GM12878 (cell line): ENCODE measurements around the gene PTPMT1. TPM values are rescaled to one million over a fixed set of nuclear protein-coding genes. Genes with fewer than 3 reads are reported as not detected.

Source experiments
- ATAC-seq: fragments of 200-7000 bp; cut with Tn5 transposase; 3 replicates; pipeline ENCODE4 v1.9.1; 2020; ENCODE audit warnings: mild to moderate bottlenecking, moderate library complexity
- BruUV-seq: library from RNA; stranded (reverse); fragments of 400-500 nt; replicated peaks from 2 replicates; lab custom pipeline; 2021; lab: Mats Ljungman, UMichigan
- CTCF ChIA-PET: fragments of 300-600 bp; sonication (Branson Sonifier 250); formaldehyde crosslinking; extraction: SDS; loops from one replicate; lab custom pipeline; 2021; ENCODE audit warnings: inconsistent platforms; lab: Yijun Ruan, JAX
- POLR2A ChIA-PET: fragments of 350-600 bp; formaldehyde crosslinking; extraction: SDS; loops from one replicate; lab custom pipeline; 2021; ENCODE audit warnings: inconsistent platforms; lab: Charles Lee
- RAD21 ChIA-PET: fragments of 300-600 bp; sonication (Branson Sonifier 250); formaldehyde crosslinking; loops from one replicate; lab custom pipeline; 2023; ENCODE audit warnings: antibody characterized with exemption; ENCODE audit not compliant: unreplicated experiment; lab: Charles Lee
- SMC1A ChIA-PET: fragments of 300-600 bp; sonication (Branson Sonifier 250); formaldehyde crosslinking; loops from one replicate; lab custom pipeline; 2023; ENCODE audit not compliant: unreplicated experiment, uncharacterized antibody; lab: Charles Lee
- DNase-seq: peaks from one replicate; pipeline ENCODE4 v3.0.0-alpha.2; 2011; ENCODE audit warnings: low read depth, low spot score
- FAIRE-seq: peaks from 3 replicates; lab custom pipeline; 2011; peaks lifted over from hg19 to GRCh38; lab: Jason Lieb, UNC
- H2AFZ ChIP-seq: 2 replicates; pipeline ENCODE4 v1.6.0; 2011; ENCODE audit warnings: low read depth, low read length, control low read depth; ENCODE audit not compliant: control insufficient read depth
- H3K27ac ChIP-seq: 2 replicates; pipeline ENCODE4 v1.5.1; 2011; ENCODE audit warnings: control low read depth; ENCODE audit not compliant: control insufficient read depth, insufficient read depth
- H3K27me3 ChIP-seq, 2 experiments: replicated peaks in 1 of 2; 2 replicates each; pipeline versions ENCODE4 v1.6.0 to v1.6.1; 2011; ENCODE audit warnings: low read length in 1 of 2; ENCODE audit not compliant: control insufficient read depth in 2 of 2, insufficient read depth in 2 of 2
- H3K36me3 ChIP-seq, 2 experiments: 2 replicates each; pipeline ENCODE4 v1.5.1; 2011; ENCODE audit warnings: low read length in 1 of 2; ENCODE audit not compliant: control insufficient read depth in 2 of 2, insufficient read depth in 2 of 2
- H3K4me1 ChIP-seq: 2 replicates; pipeline ENCODE4 v1.6.1; 2011; ENCODE audit warnings: mild to moderate bottlenecking, low read length, moderate library complexity, mixed read lengths; ENCODE audit not compliant: control insufficient read depth, insufficient read depth
- H3K4me2 ChIP-seq: 2 replicates; pipeline ENCODE4 v1.6.0; 2011; ENCODE audit warnings: control low read depth; ENCODE audit not compliant: control insufficient read depth, insufficient read depth
- H3K4me3 ChIP-seq: fragments of 200-600 bp; sonication (generic); 2 replicates; pipeline ENCODE4 v1.5.1; 2016
- H3K79me2 ChIP-seq: 2 replicates; pipeline ENCODE4 v1.6.0; 2011; ENCODE audit warnings: low read length; ENCODE audit not compliant: control insufficient read depth, insufficient read depth
- H3K9ac ChIP-seq: 2 replicates; pipeline ENCODE4 v1.8.0; 2011; ENCODE audit warnings: low read length, control low read depth, mixed read lengths; ENCODE audit not compliant: control insufficient read depth, insufficient read depth
- H3K9me3 ChIP-seq: replicated peaks from 3 replicates; pipeline ENCODE4 v1.5.1; 2011; ENCODE audit warnings: mild to moderate bottlenecking, low read length; ENCODE audit not compliant: control insufficient read depth, insufficient read depth
- H4K20me1 ChIP-seq: 2 replicates; pipeline ENCODE4 v1.6.0; 2011; ENCODE audit not compliant: control insufficient read depth, insufficient read depth
- CTCF ChIP-seq, 3 experiments: IDR thresholded peaks in 2 of 3; conservative IDR thresholded peaks in 1 of 3; 2 replicates each; pipeline ENCODE4 v1.5.1; 2011; ENCODE audit warnings: low read depth in 3 of 3, low read length in 3 of 3, mild to moderate bottlenecking in 3 of 3, control low read depth in 2 of 3, moderate library complexity in 2 of 3, inconsistent platforms in 1 of 3, mixed read lengths in 1 of 3; ENCODE audit not compliant: control insufficient read depth in 2 of 3, insufficient read depth in 1 of 3; ENCODE audit errors: extremely low read depth in 1 of 3
- ELK1 ChIP-seq: IDR thresholded peaks from 2 replicates; pipeline ENCODE4 v1.6.1; 2012; ENCODE audit warnings: low read depth, low read length, improper control_type of control experiment
- HSF1 ChIP-seq: fragments of 150-350 bp; IDR thresholded peaks from 2 replicates; pipeline ENCODE4 v1.6.1; 2014; ENCODE audit warnings: mild to moderate bottlenecking, low read depth, low read length
- PKNOX1 ChIP-seq: fragments of 450-650 bp; IDR thresholded peaks from 2 replicates; pipeline ENCODE4 v1.6.1; 2016; ENCODE audit warnings: mild to moderate bottlenecking
- ZNF384 ChIP-seq: IDR thresholded peaks from 2 replicates; pipeline ENCODE4 v1.6.1; 2012; ENCODE audit warnings: low read depth, mild to moderate bottlenecking, low read length, improper control_type of control experiment, borderline replicate concordance
- ZSCAN29 ChIP-seq: fragments of 450-650 bp; IDR thresholded peaks from 2 replicates; pipeline ENCODE4 v1.6.1; 2017; ENCODE audit warnings: mild to moderate bottlenecking, moderate library complexity
- WGBS: methylation state at CpG from one replicate; pipeline ENCODE4 v1.1.6; 2016; ENCODE audit warnings: low lambda C conversion rate; ENCODE audit not compliant: insufficient replicate concordance, insufficient coverage; ENCODE audit errors: missing lambda C conversion rate; 5-methylcytosine and 5-hydroxymethylcytosine counted together
- in situ Hi-C: fragments of 300-500 bp; cut with MboI; formaldehyde crosslinking; loops from 9 replicates; pipeline ENCODE4 v1.14.3; 2018; ENCODE audit warnings: mixed read lengths
- intact Hi-C: fragments of 100-400 bp; cut with micrococcal nuclease; formaldehyde crosslinking; loops from one replicate; pipeline ENCODE4 v1.14.2; 2022; ENCODE audit not compliant: unreplicated experiment
- polyA plus RNA-seq, 11 experiments: library from polyadenylated mRNA; depleted of rRNA in 4 of 11; unstranded in 6 of 11; stranded (reverse) in 5 of 11; fragments of >200 nt; fragmentation: Nextera tagmentation in 4 of 11; fragmentation: Illumina TruSeq in 1 of 11; extraction: Ambion mirVana in 4 of 11; extraction: Trizol in 1 of 11; gene quantifications; 1 replicate in 1 of 11; 2 replicates in 10 of 11; pipeline versions ENCODE4 v1.2.1 to v1.2.3, GENCODE V29; 2011 to 2016; ENCODE audit warnings: inconsistent platforms in 2 of 11, missing spikeins in 2 of 11, low read depth in 1 of 11
- total RNA-seq, 4 experiments: library from RNA; depleted of rRNA in 3 of 4; stranded (reverse); fragments of >200 nt in 3 of 4; fragmentation: Illumina TruSeq in 1 of 4; extraction: Trizol in 1 of 4; gene quantifications; 2 replicates each; pipeline versions ENCODE4 v1.2.1 to v1.2.3, GENCODE V29; 2013 to 2021

Gene PTPMT1
- total and polyA plus RNA-seq, 10 of the 15 experiments (the other 5 are each of a cell fraction or from before 2014, with no cell fraction given) = 12.0 to 116 (median 58.2) TPM

GRCh38 chr11:47577460-47578041 is 12.2 kb downstream of the PTPMT1 start:
- intact Hi-C loops (no loop called here), in situ Hi-C loops (no loop called here)
- Histone ChIP-seq H3K4me2 (peak overlapping the region; percentile 88), H3K4me3 (peak overlapping the region; percentile 90), H3K9ac (peak overlapping the region; percentile 82), H3K27ac (no peak overlapping the region), H2AFZ (no peak overlapping the region), H3K36me3 (peaks cover 10 to 31% of the 10 kb centered on the region in 2 experiments)
- no peak for FAIRE-seq
- 77% methylated on average over 13 of the region's 13 CpGs for WGBS
- BruUV-seq = no TSS peak
- RAD21 ChIA-PET = interaction anchor here (0.9 to 2.6 kb wide), 4 partner anchors 11 to 270 kb away, joined by 3 to 5 read pairs (median 4); partner anchors contain the start of gene NUP160
- TF ChIP-seq ZSCAN29 (no peak), ELK1 (no peak), CTCF (IDR thresholded peaks at IDR 0.05 in 2 of 3, conservative IDR thresholded peaks at IDR 0.05 in 1 of 3; ENCODE audit: control insufficient read depth in 2 of 3, extremely low read depth in 1 of 3, insufficient read depth in 1 of 3, low read depth in 3 of 3, low read length in 3 of 3) (no peak), ZNF384 (no peak), HSF1 (no peak), PKNOX1 (no peak)
- TF ChIP-seq, all 136 proteins: peak for 0
- Histone ChIP-seq H3K27me3 (no peaks in the 10 kb centered on the region), H3K9me3 (no peaks in the 10 kb centered on the region), H4K20me1 (0 out of 2 replicates have a peak, but pooled peaks cover under 1% of the 10 kb centered on the region), H3K79me2 (peaks cover 36% of the 10 kb centered on the region), H3K4me1 (peaks cover 12% of the 10 kb centered on the region)
- POLR2A ChIA-PET = interaction anchor here (1.0 to 2.0 kb wide), 2 partner anchors 12 to 29 kb away, joined by 3 to 16 read pairs; partner anchors contain the start of gene PTPMT1
- no peak for ATAC-seq
- CTCF ChIA-PET = interaction anchor here (0.8 to 1.3 kb wide), 3 partner anchors 12 to 167 kb away, joined by 3 to 4 read pairs (median 3); partner anchors contain the start of gene PTPMT1
- SMC1A ChIA-PET = interaction anchor here (0.5 to 2.5 kb wide), 8 partner anchors 10 to 138 kb away, joined by 3 to 9 read pairs (median 4); partner anchors contain the start of genes AGBL2, CELF1 and PTPMT1
- DNase-seq = no peak
